ENCODE data around the gene WDR48. TPM values are rescaled to one million over a fixed set of nuclear protein-coding genes. Genes with fewer than 3 reads are reported as not detected.
A peak's percentile ranks its signal among the peaks of the same experiment; 100 is the strongest.

Gene WDR48
- total RNA-seq, 1 donor from 2014 or later = 38.5 TPM

DNA sequence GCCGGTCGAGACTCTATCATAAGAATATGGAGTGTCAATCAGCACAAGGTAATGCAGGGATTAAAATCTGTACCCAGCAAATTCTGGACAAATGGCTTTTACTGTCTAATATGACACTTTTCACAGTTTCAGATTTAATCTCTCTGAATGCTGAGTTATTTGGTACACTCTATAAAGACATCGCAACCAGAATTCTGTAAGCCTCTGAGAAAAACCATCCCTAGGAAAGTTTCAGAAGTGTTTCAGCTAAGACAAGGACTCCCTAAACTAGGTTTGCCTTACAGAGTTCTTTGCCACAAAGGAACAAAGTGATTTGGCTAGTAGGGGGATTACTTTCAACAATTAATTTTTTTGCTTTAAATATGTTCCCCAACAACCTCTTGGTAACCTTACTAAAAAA is 11.3 kb downstream of the WDR48 start:
- Histone ChIP-seq H3K9me3 (ENCODE audit: insufficient read depth, low read depth, low read length) (no peaks in the 10 kb centered on the region), H3K4me3 (ENCODE audit: insufficient read depth, low read depth, low read length) (no peak overlapping the region), H4K20me1 (ENCODE audit: insufficient read depth, low read length) (peaks cover 19% of the 10 kb centered on the region), H3K27ac (ENCODE audit: low read depth, low read length) (no peak overlapping the region), H3K9ac (ENCODE audit: low read length) (no peak overlapping the region), H3K4me1 (ENCODE audit: insufficient read depth, low read length) (peaks cover 3% of the 10 kb centered on the region), H3K4me2 (ENCODE audit: low read length) (no peak overlapping the region), H3K36me3 (ENCODE audit: insufficient read depth, low read length) (peaks cover 4% of the 10 kb centered on the region), H3K27me3 (ENCODE audit: insufficient read depth, low read length) (no peaks in the 10 kb centered on the region), H3K79me2 (ENCODE audit: insufficient read depth, low read length) (peaks cover 49% of the 10 kb centered on the region), H2AFZ (ENCODE audit: low read depth, low read length) (no peak overlapping the region)
- DNase-seq (ENCODE audit: low read depth) (no peak), FAIRE-seq (no peak)
- Mint-ChIP-seq H3K27ac (ENCODE audit: unreplicated experiment) (no peak overlapping the region), H3K27me3 (ENCODE audit: low read depth, unreplicated experiment) (no peaks in the 10 kb centered on the region), H3K9me3 (ENCODE audit: unreplicated experiment) (no peaks in the 10 kb centered on the region), H3K4me1 (ENCODE audit: low read depth, unreplicated experiment) (peaks cover 19% of the 10 kb centered on the region), H3K36me3 (ENCODE audit: low read depth, unreplicated experiment) (peaks cover 9% of the 10 kb centered on the region), H3K4me3 (ENCODE audit: unreplicated experiment) (no peak overlapping the region)
- TF ChIP-seq CTCF (IDR thresholded peaks at IDR 0.05; ENCODE audit: insufficient read depth, low read depth, low read length) = no peak
- no peak for TF ChIP-seq EZH2 (IDR thresholded peaks at IDR 0.05; ENCODE audit: insufficient read depth, low read length)

- Mint-ChIP-seq H3K9me3 (ENCODE audit: unreplicated experiment) (no peaks in the 10 kb centered on the region), H3K27me3 (ENCODE audit: low read depth, unreplicated experiment) (no peaks in the 10 kb centered on the region), H3K4me3 (ENCODE audit: unreplicated experiment) (no peak overlapping the region), H3K4me1 (ENCODE audit: low read depth, unreplicated experiment) (peaks cover 19% of the 10 kb centered on the region), H3K36me3 (ENCODE audit: low read depth, unreplicated experiment) (peaks cover 7% of the 10 kb centered on the region), H3K27ac (ENCODE audit: unreplicated experiment) (no peak overlapping the region)
- peaks cover 34% of the 10 kb centered on the region for H3K79me2 ChIP-seq (ENCODE audit: insufficient read depth, low read length)
- no peak overlapping the region for H2AFZ ChIP-seq (ENCODE audit: low read depth, low read length)
- DNase-seq (ENCODE audit: low read depth) = peak; percentile 82
- peak; percentile 37 for FAIRE-seq
- H3K27ac ChIP-seq (ENCODE audit: low read depth, low read length) = peak overlapping the region; percentile 61
- peaks cover 19% of the 10 kb centered on the region for H4K20me1 ChIP-seq (ENCODE audit: insufficient read depth, low read length)
- H3K4me2 ChIP-seq (ENCODE audit: low read length) = peak overlapping the region; percentile 63
- peaks cover 3% of the 10 kb centered on the region for H3K4me1 ChIP-seq (ENCODE audit: insufficient read depth, low read length)
- TF ChIP-seq EZH2 (IDR thresholded peaks at IDR 0.05; ENCODE audit: insufficient read depth, low read length) = no peak
- TF ChIP-seq CTCF (IDR thresholded peaks at IDR 0.05; ENCODE audit: insufficient read depth, low read depth, low read length) = no peak
- peak overlapping the region; percentile 49 for H3K9ac ChIP-seq (ENCODE audit: low read length)
- H3K4me3 ChIP-seq (ENCODE audit: insufficient read depth, low read depth, low read length) = no peak overlapping the region
- no peaks in the 10 kb centered on the region for H3K9me3 ChIP-seq (ENCODE audit: insufficient read depth, low read depth, low read length)
- peaks cover 4% of the 10 kb centered on the region for H3K36me3 ChIP-seq (ENCODE audit: insufficient read depth, low read length)
- no peaks in the 10 kb centered on the region for H3K27me3 ChIP-seq (ENCODE audit: insufficient read depth, low read length)
Measured at GRCh38 chr3:39064646-39065045, 12.8 kb downstream of the WDR48 start.

GRCh38 chr3:39065197-39065596 is 13.4 kb downstream of the WDR48 start:
- Mint-ChIP-seq H3K36me3 (ENCODE audit: low read depth, unreplicated experiment) (peaks cover 7% of the 10 kb centered on the region), H3K27ac (ENCODE audit: unreplicated experiment) (no peak overlapping the region), H3K9me3 (ENCODE audit: unreplicated experiment) (no peaks in the 10 kb centered on the region), H3K4me1 (ENCODE audit: low read depth, unreplicated experiment) (peaks cover 19% of the 10 kb centered on the region), H3K27me3 (ENCODE audit: low read depth, unreplicated experiment) (no peaks in the 10 kb centered on the region), H3K4me3 (ENCODE audit: unreplicated experiment) (no peak overlapping the region)
- FAIRE-seq (peak; percentile 74), DNase-seq (ENCODE audit: low read depth) (peak; percentile 46)
- Histone ChIP-seq H4K20me1 (ENCODE audit: insufficient read depth, low read length) (peaks cover 19% of the 10 kb centered on the region), H3K9ac (ENCODE audit: low read length) (peak overlapping the region; percentile 49), H3K4me1 (ENCODE audit: insufficient read depth, low read length) (peaks cover 3% of the 10 kb centered on the region), H3K9me3 (ENCODE audit: insufficient read depth, low read depth, low read length) (no peaks in the 10 kb centered on the region), H3K4me2 (ENCODE audit: low read length) (peak overlapping the region; percentile 63), H3K27ac (ENCODE audit: low read depth, low read length) (peak overlapping the region; percentile 61), H3K4me3 (ENCODE audit: insufficient read depth, low read depth, low read length) (no peak overlapping the region), H3K27me3 (ENCODE audit: insufficient read depth, low read length) (no peaks in the 10 kb centered on the region), H3K79me2 (ENCODE audit: insufficient read depth, low read length) (peaks cover 29% of the 10 kb centered on the region), H3K36me3 (ENCODE audit: insufficient read depth, low read length) (peaks cover 4% of the 10 kb centered on the region), H2AFZ (ENCODE audit: low read depth, low read length) (no peak overlapping the region)
- TF ChIP-seq EZH2 (IDR thresholded peaks at IDR 0.05; ENCODE audit: insufficient read depth, low read length) = no peak
- peak; percentile 50 for TF ChIP-seq CTCF (IDR thresholded peaks at IDR 0.05; ENCODE audit: insufficient read depth, low read depth, low read length)

All from astrocyte (in vitro differentiated cells and primary cell).